Measurements from ENCODE around the gene RET.

RET gene

DNA sequence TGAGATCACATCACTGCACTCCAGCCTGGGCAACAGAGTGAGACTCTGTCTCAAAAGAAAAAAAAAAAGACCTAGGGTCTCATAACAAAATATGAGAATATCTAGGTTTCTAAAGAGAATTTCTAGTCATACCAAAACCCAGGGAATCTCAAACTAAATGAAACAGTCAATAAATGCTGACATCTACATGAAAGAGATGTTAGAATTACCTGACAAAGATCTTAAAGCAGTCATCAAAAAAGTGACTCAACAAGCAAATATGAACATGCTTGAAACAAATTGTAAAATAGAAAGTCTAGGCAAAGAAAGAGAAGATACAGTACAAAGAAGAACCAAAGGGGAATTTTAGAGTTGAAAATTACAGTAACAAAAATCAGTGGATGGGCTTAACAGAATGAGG is 26.9 kb upstream of the RET start:
- TF ChIP-seq, protein P1, sequence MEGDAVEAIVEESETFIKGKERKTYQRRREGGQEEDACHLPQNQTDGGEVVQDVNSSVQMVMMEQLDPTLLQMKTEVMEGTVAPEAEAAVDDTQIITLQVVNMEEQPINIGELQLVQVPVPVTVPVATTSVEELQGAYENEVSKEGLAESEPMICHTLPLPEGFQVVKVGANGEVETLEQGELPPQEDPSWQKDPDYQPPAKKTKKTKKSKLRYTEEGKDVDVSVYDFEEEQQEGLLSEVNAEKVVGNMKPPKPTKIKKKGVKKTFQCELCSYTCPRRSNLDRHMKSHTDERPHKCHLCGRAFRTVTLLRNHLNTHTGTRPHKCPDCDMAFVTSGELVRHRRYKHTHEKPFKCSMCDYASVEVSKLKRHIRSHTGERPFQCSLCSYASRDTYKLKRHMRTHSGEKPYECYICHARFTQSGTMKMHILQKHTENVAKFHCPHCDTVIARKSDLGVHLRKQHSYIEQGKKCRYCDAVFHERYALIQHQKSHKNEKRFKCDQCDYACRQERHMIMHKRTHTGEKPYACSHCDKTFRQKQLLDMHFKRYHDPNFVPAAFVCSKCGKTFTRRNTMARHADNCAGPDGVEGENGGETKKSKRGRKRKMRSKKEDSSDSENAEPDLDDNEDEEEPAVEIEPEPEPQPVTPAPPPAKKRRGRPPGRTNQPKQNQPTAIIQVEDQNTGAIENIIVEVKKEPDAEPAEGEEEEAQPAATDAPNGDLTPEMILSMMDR (IDR thresholded peaks at IDR 0.05; ENCODE audit: borderline replicate concordance, insufficient read depth, low read depth, low read length) = no peak
- no peak overlapping the region for H3K4me3 ChIP-seq (ENCODE audit: low read depth, low read length)

- TF ChIP-seq, protein P1 (IDR thresholded peaks at IDR 0.05; ENCODE audit: borderline replicate concordance, insufficient read depth, low read depth, low read length) = no peak
Observed at GRCh38 chr10:43053825-43054224, 23.0 kb upstream of the RET start.

GRCh38 chr10:43054593-43054992 is 22.3 kb upstream of the RET start:
- TF ChIP-seq, protein P1 (IDR thresholded peaks at IDR 0.05; ENCODE audit: borderline replicate concordance, insufficient read depth, low read depth, low read length) = no peak

More at GRCh38 chr10:43053825-43054224, 23.0 kb upstream of the RET start:
- H3K4me3 ChIP-seq (ENCODE audit: low read depth, low read length) = no peak overlapping the region

DNA sequence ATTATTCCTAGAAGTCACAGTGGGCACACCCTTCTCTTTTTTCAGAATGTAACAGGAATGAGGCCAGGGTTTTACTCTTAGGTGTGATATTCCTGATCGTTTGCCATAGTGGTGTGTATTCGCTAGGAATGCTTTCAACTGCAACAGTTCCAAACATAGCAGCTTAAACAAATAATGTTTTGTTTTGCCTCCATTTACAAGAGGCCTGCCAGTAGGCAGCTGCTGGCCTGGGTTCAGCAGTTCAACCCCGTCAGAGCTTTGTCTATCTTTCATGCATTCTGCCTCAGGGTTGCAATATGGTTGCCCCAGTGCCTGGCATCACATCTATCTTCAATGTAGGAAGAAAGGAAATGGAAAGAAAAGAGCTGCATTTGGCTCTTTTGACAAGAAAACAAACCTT is 21.7 kb upstream of the RET start:
- H3K4me3 ChIP-seq (ENCODE audit: low read depth, low read length) = no peak overlapping the region
- TF ChIP-seq, protein P1 (IDR thresholded peaks at IDR 0.05; ENCODE audit: borderline replicate concordance, insufficient read depth, low read depth, low read length) = no peak

More at GRCh38 chr10:43054593-43054992, 22.3 kb upstream of the RET start:
- no peak overlapping the region for H3K4me3 ChIP-seq (ENCODE audit: low read depth, low read length)

DNA sequence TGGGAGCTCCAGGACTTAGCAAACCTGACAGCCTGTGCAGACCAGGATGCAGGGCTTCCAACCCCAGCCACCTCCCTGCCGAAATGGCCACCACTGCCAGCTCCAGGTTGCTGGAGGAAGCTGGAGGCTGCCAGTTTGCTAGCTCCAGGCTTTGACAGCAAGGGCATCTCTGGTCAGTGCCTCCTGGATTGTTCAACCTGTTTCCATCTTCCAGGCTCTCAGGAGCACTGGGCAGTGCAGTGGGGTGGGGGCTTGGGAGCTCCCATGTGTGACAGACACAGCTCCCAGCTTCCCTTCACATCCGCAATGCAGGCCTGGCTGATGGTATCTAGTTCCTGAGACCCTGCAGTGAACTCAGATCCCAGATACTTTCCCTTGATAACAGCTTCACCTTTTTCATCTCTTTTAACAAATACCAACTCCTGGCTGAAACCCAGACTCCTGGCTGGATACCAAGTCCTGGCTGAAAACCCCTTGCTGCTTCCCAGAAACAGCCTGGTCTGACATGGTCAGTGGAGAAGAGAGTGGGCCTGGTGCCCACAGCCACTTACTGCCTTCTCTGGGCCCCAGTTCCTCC is 20.8 kb upstream of the RET start:
- no peak overlapping the region for H3K4me3 ChIP-seq (ENCODE audit: low read depth, low read length)
- TF ChIP-seq, protein P1 (IDR thresholded peaks at IDR 0.05; ENCODE audit: borderline replicate concordance, insufficient read depth, low read depth, low read length) = no peak

GRCh38 chr10:43056568-43057011 is 20.3 kb upstream of the RET start:
- TF ChIP-seq, protein P1 (IDR thresholded peaks at IDR 0.05; ENCODE audit: borderline replicate concordance, insufficient read depth, low read depth, low read length) = no peak
- no peak overlapping the region for H3K4me3 ChIP-seq (ENCODE audit: low read depth, low read length)

GRCh38 chr10:43057231-43057711 is 19.6 kb upstream of the RET start:
- TF ChIP-seq, protein P1 (IDR thresholded peaks at IDR 0.05; ENCODE audit: borderline replicate concordance, insufficient read depth, low read depth, low read length) = no peak
- H3K4me3 ChIP-seq (ENCODE audit: low read depth, low read length) = no peak overlapping the region

Measured in GM12875 (cell line).